ENCODE data around the gene ERC2.

The ERC2 gene

DNA sequence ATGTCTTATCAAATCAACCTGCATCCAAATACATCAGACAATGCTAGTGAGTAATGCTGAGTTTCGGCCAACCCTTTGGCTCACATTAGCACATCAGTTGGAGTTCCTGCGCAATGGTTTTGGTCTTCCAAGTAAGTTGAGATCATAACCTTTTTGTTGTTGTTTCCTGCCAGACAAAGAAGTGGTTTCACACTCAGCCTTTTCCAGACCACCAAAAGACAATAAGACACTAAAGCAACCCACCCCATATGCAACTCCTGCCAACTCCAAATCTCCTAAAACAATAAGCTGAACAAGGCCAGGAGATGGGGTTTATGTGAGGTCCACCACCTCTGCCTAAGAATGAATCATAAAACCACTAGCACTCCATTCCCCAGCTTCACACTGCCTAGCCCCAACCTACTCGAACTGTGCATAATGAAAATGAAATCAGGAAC is 177.0 kb downstream of the ERC2 start:
- no peaks in the 10 kb centered on the region for H3K27me3 ChIP-seq (ENCODE audit: low read length)
- H2AFZ ChIP-seq (ENCODE audit: low read depth, low read length, severe bottlenecking): no peak overlapping the region
- H3K36me3 ChIP-seq (ENCODE audit: low read length): no peaks in the 10 kb centered on the region
- H3K27ac ChIP-seq (ENCODE audit: low read depth, low read length): no peak overlapping the region
- no peaks in the 10 kb centered on the region for H4K20me1 ChIP-seq (ENCODE audit: low read depth, low read length)
- H3K4me2 ChIP-seq (ENCODE audit: low read depth, low read length, poor library complexity, severe bottlenecking): no peak overlapping the region
- H3K9ac ChIP-seq (ENCODE audit: low read length): no peak overlapping the region
- H3K79me2 ChIP-seq (ENCODE audit: insufficient read depth, low read length): no peaks in the 10 kb centered on the region
- H3K4me3 ChIP-seq (ENCODE audit: insufficient read depth, low read length, poor library complexity, severe bottlenecking): no peak overlapping the region
- TF ChIP-seq EZH2phosphoT487 (conservative IDR thresholded peaks at IDR 0.05; ENCODE audit: low read length) (no peak), CTCF (IDR thresholded peaks at IDR 0.05; ENCODE audit: insufficient read depth, low read length, poor library complexity, severe bottlenecking) (no peak)
- H3K9me2 ChIP-seq (replicated peaks; ENCODE audit: insufficient read depth, low read length): no peaks in the 10 kb centered on the region
- no peaks in the 10 kb centered on the region for H3K9me3 ChIP-seq (ENCODE audit: insufficient read depth, low read length)
- H3F3A ChIP-seq (ENCODE audit: insufficient read depth): no peaks in the 10 kb centered on the region

GRCh38 chr3:56290374-56290773 is 177.9 kb downstream of the ERC2 start:
- H3K4me2 ChIP-seq (ENCODE audit: low read depth, low read length, poor library complexity, severe bottlenecking): no peak overlapping the region
- H3K4me3 ChIP-seq (ENCODE audit: insufficient read depth, low read length, poor library complexity, severe bottlenecking): no peak overlapping the region
- no peaks in the 10 kb centered on the region for H3K9me3 ChIP-seq (ENCODE audit: insufficient read depth, low read length)
- H2AFZ ChIP-seq (ENCODE audit: low read depth, low read length, severe bottlenecking): no peak overlapping the region
- H3K79me2 ChIP-seq (ENCODE audit: insufficient read depth, low read length): no peaks in the 10 kb centered on the region
- H3F3A ChIP-seq (ENCODE audit: insufficient read depth): no peaks in the 10 kb centered on the region
- H3K36me3 ChIP-seq (ENCODE audit: low read length): no peaks in the 10 kb centered on the region
- H3K27me3 ChIP-seq (ENCODE audit: low read length): no peaks in the 10 kb centered on the region
- H3K9ac ChIP-seq (ENCODE audit: low read length): no peak overlapping the region
- H3K9me2 ChIP-seq (replicated peaks; ENCODE audit: insufficient read depth, low read length): no peaks in the 10 kb centered on the region
- TF ChIP-seq CTCF (IDR thresholded peaks at IDR 0.05; ENCODE audit: insufficient read depth, low read length, poor library complexity, severe bottlenecking) (no peak), EZH2phosphoT487 (conservative IDR thresholded peaks at IDR 0.05; ENCODE audit: low read length) (no peak)
- no peaks in the 10 kb centered on the region for H4K20me1 ChIP-seq (ENCODE audit: low read depth, low read length)
- H3K27ac ChIP-seq (ENCODE audit: low read depth, low read length): no peak overlapping the region

DNA sequence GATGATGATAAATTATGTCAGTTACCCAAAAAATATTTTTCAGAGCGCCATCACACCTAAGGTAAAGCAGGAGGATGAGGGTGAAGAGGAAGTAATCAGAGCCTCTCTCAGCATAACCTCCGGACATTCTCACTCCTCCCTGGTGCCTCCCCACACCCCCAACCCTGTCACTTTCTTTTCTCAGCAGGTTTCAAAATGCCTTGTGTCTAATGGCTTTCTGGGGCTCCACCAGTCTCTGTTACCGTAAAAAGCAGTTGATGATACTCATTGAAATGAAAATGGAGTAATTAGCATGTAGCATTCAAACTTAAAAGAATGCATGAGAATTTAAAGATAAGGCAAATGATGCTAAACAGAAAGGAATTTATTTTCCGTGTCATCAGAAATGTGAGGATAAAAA is 180.0 kb downstream of the ERC2 start:
- H3K4me2 ChIP-seq (ENCODE audit: low read depth, low read length, poor library complexity, severe bottlenecking): no peak overlapping the region
- no peak overlapping the region for H3K4me3 ChIP-seq (ENCODE audit: insufficient read depth, low read length, poor library complexity, severe bottlenecking)
- TF ChIP-seq CTCF (IDR thresholded peaks at IDR 0.05; ENCODE audit: insufficient read depth, low read length, poor library complexity, severe bottlenecking) (no peak), EZH2phosphoT487 (conservative IDR thresholded peaks at IDR 0.05; ENCODE audit: low read length) (no peak)
- no peak overlapping the region for H2AFZ ChIP-seq (ENCODE audit: low read depth, low read length, severe bottlenecking)
- H3K79me2 ChIP-seq (ENCODE audit: insufficient read depth, low read length): no peaks in the 10 kb centered on the region
- no peak overlapping the region for H3K9ac ChIP-seq (ENCODE audit: low read length)
- H4K20me1 ChIP-seq (ENCODE audit: low read depth, low read length): no peaks in the 10 kb centered on the region
- no peaks in the 10 kb centered on the region for H3K9me2 ChIP-seq (replicated peaks; ENCODE audit: insufficient read depth, low read length)
- no peaks in the 10 kb centered on the region for H3K36me3 ChIP-seq (ENCODE audit: low read length)
- no peak overlapping the region for H3K27ac ChIP-seq (ENCODE audit: low read depth, low read length)
- H3K27me3 ChIP-seq (ENCODE audit: low read length): no peaks in the 10 kb centered on the region
- H3F3A ChIP-seq (ENCODE audit: insufficient read depth): no peaks in the 10 kb centered on the region
- H3K9me3 ChIP-seq (ENCODE audit: insufficient read depth, low read length): no peaks in the 10 kb centered on the region

All from SU-DHL-6 (cell line).